Osteoblast (primary cell): ENCODE results near the gene ACBD4. TPM values are rescaled to one million over a fixed set of nuclear protein-coding genes. Genes with fewer than 3 reads are reported as not detected.
A peak's percentile ranks its signal among the peaks of the same experiment; 100 is the strongest.

Experiments used
- DNase-seq: peaks from one replicate; pipeline ENCODE4 v3.0.0; 2011; ENCODE audit warnings: low spot score, mixed read lengths; ENCODE audit not compliant: insufficient read length; ENCODE audit errors: missing footprints
- H2AFZ ChIP-seq: 2 replicates; pipeline ENCODE4 v1.6.0; 2011; ENCODE audit warnings: mild to moderate bottlenecking, low read length
- H3K27ac ChIP-seq: 2 replicates; pipeline ENCODE4 v1.5.1; 2011; ENCODE audit warnings: mild to moderate bottlenecking, low read depth, low read length, moderate library complexity
- H3K27me3 ChIP-seq: 2 replicates; pipeline ENCODE4 v1.6.0; 2012; ENCODE audit warnings: mild to moderate bottlenecking, control low read depth, inconsistent platforms, low read length, moderate library complexity; ENCODE audit not compliant: insufficient read depth
- H3K36me3 ChIP-seq: 2 replicates; pipeline ENCODE4 v1.5.1; 2011; ENCODE audit warnings: mild to moderate bottlenecking, low read length, control low read depth, moderate library complexity; ENCODE audit not compliant: insufficient read depth
- H3K4me1 ChIP-seq: 2 replicates; pipeline ENCODE4 v1.5.1; 2011; ENCODE audit warnings: mild to moderate bottlenecking, low read length, control low read depth, moderate library complexity; ENCODE audit not compliant: insufficient read depth
- H3K4me2 ChIP-seq: 2 replicates; pipeline ENCODE4 v1.6.0; 2011; ENCODE audit warnings: mild to moderate bottlenecking, low read length; ENCODE audit not compliant: insufficient read depth
- H3K4me3 ChIP-seq: fragments of 200-600 bp; sonication (generic); 3 replicates; pipeline ENCODE4 v1.5.1; 2012; ENCODE audit warnings: mild to moderate bottlenecking, low read length, inconsistent platforms; ENCODE audit not compliant: insufficient read depth
- H3K79me2 ChIP-seq: 2 replicates; pipeline ENCODE4 v1.6.0; 2012; ENCODE audit warnings: mild to moderate bottlenecking, low read length, control low read depth, inconsistent platforms; ENCODE audit not compliant: insufficient read depth
- H3K9me3 ChIP-seq: 2 replicates; pipeline ENCODE4 v1.5.1; 2011; ENCODE audit warnings: low read depth, low read length, control low read depth
- H4K20me1 ChIP-seq: 2 replicates; pipeline ENCODE4 v1.6.0; 2012; ENCODE audit warnings: mild to moderate bottlenecking, low read length, control low read depth; ENCODE audit not compliant: insufficient read depth
- total RNA-seq: library from RNA; depleted of rRNA; stranded (reverse); fragments of >200 nt; gene quantifications from 2 replicates; pipeline ENCODE4 v1.2.3, GENCODE V29; 2012
- TF ChIP-seq, protein P1 (sequence below): IDR thresholded peaks from 2 replicates; pipeline ENCODE4 v1.5.1; 2011; ENCODE audit warnings: mild to moderate bottlenecking, low read depth, low read length, moderate library complexity; ENCODE audit errors: extremely low read depth

Gene ACBD4
- total RNA-seq, 1 donor = 4.7 TPM

- no peaks in the 10 kb centered on the region for H3K9me3 ChIP-seq
- no peak for DNase-seq
- peaks cover 8% of the 10 kb centered on the region for H3K79me2 ChIP-seq
- H3K27me3 ChIP-seq = no peaks in the 10 kb centered on the region
- H3K4me1 ChIP-seq = peaks cover 28% of the 10 kb centered on the region
- TF ChIP-seq, protein P1, sequence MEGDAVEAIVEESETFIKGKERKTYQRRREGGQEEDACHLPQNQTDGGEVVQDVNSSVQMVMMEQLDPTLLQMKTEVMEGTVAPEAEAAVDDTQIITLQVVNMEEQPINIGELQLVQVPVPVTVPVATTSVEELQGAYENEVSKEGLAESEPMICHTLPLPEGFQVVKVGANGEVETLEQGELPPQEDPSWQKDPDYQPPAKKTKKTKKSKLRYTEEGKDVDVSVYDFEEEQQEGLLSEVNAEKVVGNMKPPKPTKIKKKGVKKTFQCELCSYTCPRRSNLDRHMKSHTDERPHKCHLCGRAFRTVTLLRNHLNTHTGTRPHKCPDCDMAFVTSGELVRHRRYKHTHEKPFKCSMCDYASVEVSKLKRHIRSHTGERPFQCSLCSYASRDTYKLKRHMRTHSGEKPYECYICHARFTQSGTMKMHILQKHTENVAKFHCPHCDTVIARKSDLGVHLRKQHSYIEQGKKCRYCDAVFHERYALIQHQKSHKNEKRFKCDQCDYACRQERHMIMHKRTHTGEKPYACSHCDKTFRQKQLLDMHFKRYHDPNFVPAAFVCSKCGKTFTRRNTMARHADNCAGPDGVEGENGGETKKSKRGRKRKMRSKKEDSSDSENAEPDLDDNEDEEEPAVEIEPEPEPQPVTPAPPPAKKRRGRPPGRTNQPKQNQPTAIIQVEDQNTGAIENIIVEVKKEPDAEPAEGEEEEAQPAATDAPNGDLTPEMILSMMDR = no peak
- H2AFZ ChIP-seq = no peak overlapping the region
- H3K4me2 ChIP-seq = no peak overlapping the region
- H4K20me1 ChIP-seq = peaks cover 2% of the 10 kb centered on the region
- no peak overlapping the region for H3K27ac ChIP-seq
- H3K36me3 ChIP-seq = peaks cover 63% of the 10 kb centered on the region
- H3K4me3 ChIP-seq = no peak overlapping the region
These were observed 38.6 kb upstream of the ACBD4 start for GRCh38 chr17:45096926-45097325.

- Histone ChIP-seq H3K79me2 (peaks cover 8% of the 10 kb centered on the region), H3K4me2 (no peak overlapping the region), H3K27me3 (no peaks in the 10 kb centered on the region), H2AFZ (no peak overlapping the region), H3K4me3 (no peak overlapping the region), H3K9me3 (no peaks in the 10 kb centered on the region), H3K36me3 (peaks cover 69% of the 10 kb centered on the region), H3K4me1 (peaks cover 14% of the 10 kb centered on the region), H3K27ac (peak overlapping the region; percentile 26), H4K20me1 (peaks cover 2% of the 10 kb centered on the region)
- TF ChIP-seq, protein P1 = no peak
- peak; percentile 56 for DNase-seq
These were observed 37.2 kb upstream of the ACBD4 start for GRCh38 chr17:45098081-45098868.

- peaks cover 69% of the 10 kb centered on the region for H3K36me3 ChIP-seq
- H3K27me3 ChIP-seq = no peaks in the 10 kb centered on the region
- peak overlapping the region; percentile 26 for H3K27ac ChIP-seq
- H3K9me3 ChIP-seq = no peaks in the 10 kb centered on the region
- H3K4me1 ChIP-seq = peaks cover 6% of the 10 kb centered on the region
- H3K4me3 ChIP-seq = no peak overlapping the region
- H2AFZ ChIP-seq = no peak overlapping the region
- H3K4me2 ChIP-seq = no peak overlapping the region
- peaks cover 8% of the 10 kb centered on the region for H3K79me2 ChIP-seq
- peak; percentile 98 for DNase-seq
- peaks cover 2% of the 10 kb centered on the region for H4K20me1 ChIP-seq
- TF ChIP-seq, protein P1 = peak; percentile 89
These were observed 36.4 kb upstream of the ACBD4 start for GRCh38 chr17:45098869-45099616.

- Histone ChIP-seq H3K79me2 (peaks cover 16% of the 10 kb centered on the region), H3K4me1 (peaks cover 6% of the 10 kb centered on the region), H3K27ac (no peak overlapping the region), H2AFZ (no peak overlapping the region), H3K36me3 (peaks cover 81% of the 10 kb centered on the region), H3K4me2 (no peak overlapping the region), H3K4me3 (no peak overlapping the region), H4K20me1 (peaks cover 2% of the 10 kb centered on the region), H3K27me3 (no peaks in the 10 kb centered on the region), H3K9me3 (no peaks in the 10 kb centered on the region)
- peak; percentile 39 for DNase-seq
- TF ChIP-seq, protein P1 = no peak
These were observed 34.0 kb upstream of the ACBD4 start for GRCh38 chr17:45101546-45101882.
